Measurements from ENCODE around the gene VPS26C.

- TF ChIP-seq CTCF (IDR thresholded peaks at IDR 0.05) = no peak
- TF ChIP-seq ZNF121 (CRISPR knock-in tag; IDR thresholded peaks at IDR 0.05) = no peak
- TF ChIP-seq, protein P1, sequence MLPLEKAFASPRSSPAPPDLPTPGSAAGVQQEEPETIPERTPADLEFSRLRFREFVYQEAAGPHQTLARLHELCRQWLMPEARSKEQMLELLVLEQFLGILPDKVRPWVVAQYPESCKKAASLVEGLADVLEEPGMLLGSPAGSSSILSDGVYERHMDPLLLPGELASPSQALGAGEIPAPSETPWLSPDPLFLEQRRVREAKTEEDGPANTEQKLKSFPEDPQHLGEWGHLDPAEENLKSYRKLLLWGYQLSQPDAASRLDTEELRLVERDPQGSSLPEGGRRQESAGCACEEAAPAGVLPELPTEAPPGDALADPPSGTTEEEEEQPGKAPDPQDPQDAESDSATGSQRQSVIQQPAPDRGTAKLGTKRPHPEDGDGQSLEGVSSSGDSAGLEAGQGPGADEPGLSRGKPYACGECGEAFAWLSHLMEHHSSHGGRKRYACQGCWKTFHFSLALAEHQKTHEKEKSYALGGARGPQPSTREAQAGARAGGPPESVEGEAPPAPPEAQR (CRISPR knock-in tag; IDR thresholded peaks at IDR 0.05) = no peak
Measured at GRCh38 chr21:37241426-37241825, 25.7 kb downstream of the VPS26C start.
